Uterine smooth muscle cell (primary cell): Measurements from ENCODE around the gene UBE2U. TPM values are rescaled to one million over a fixed set of nuclear protein-coding genes. Genes with fewer than 3 reads are reported as not detected.

Experiments used
- total RNA-seq: library from RNA; depleted of rRNA; stranded (reverse); fragments of >200 nt; gene quantifications from 2 replicates; pipeline ENCODE4 v1.2.3, GENCODE V29; 2014

UBE2U gene
- total RNA-seq, result not detected in 2 replicates

GRCh38 chr1:64203420-64203819, at the start of gene UBE2U:
Gene UBE2U (plus strand): TSS chr1:64203623. CDS start chr1:64204051, 428 bp downstream.

